SKM-1 treated with dmso at 0.1 percent for 144 hours (cell line): Measurements from ENCODE around the gene DLK2.
A peak's percentile ranks its signal among the peaks of the same experiment; 100 is the strongest.
"Not testable (repeated sequence)": the region's sequence is repeated elsewhere in the genome, so short reads cannot be mapped to it uniquely, and the experiment has no call there.

ENCODE experiments used
- DNase-seq: peaks from one replicate; lab custom pipeline; 2025; ENCODE audit not compliant: unreplicated experiment; lab: John Stamatoyannopoulos, UW

The DLK2 gene

GRCh38 chr6:43481591-43482236 is 26.4 kb upstream of the DLK2 start:
- DNase-seq = no peak

DNA sequence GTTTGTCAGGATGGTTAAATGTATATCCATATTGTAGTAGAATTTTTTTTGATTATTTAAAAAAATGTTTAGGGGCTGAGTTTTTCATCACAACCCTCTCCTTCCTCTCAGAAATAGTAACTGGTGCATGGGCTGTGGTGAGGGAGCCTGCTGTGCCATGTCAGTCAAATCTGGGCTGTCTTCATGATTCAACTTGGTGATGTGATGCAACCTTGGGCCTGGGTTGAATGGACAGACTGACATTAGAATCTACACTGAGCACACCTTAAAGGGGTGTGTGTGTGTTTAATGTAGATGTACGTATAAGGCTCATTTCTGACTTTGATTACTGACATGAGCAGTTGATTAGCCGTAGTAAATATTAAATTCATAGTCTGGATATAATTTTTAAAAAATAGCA is 25.7 kb upstream of the DLK2 start:
- DNase-seq = no peak

- DNase-seq = no peak
These were observed 22.6 kb upstream of the DLK2 start for GRCh38 chr6:43478008-43478372.

- DNase-seq = peak; percentile 73
These were observed 22.1 kb upstream of the DLK2 start, which contains the start of gene TJAP1 for GRCh38 chr6:43477235-43478007. Gene TJAP1, plus strand, starts transcription at chr6:43477570. Its CDS starts 21,432 bp downstream, at chr6:43499002.

GRCh38 chr6:43476746-43477145 is 21.4 kb upstream of the DLK2 start:
- DNase-seq = no peak

- DNase-seq = no peak
These were observed 20.2 kb upstream of the DLK2 start for GRCh38 chr6:43475516-43475915.

GRCh38 chr6:43472515-43472914 is 17.2 kb upstream of the DLK2 start:
- DNase-seq = no peak

- DNase-seq = no peak
These were observed 16.1 kb upstream of the DLK2 start for GRCh38 chr6:43471399-43471798.

GRCh38 chr6:43469947-43470346 is 14.6 kb upstream of the DLK2 start:
- DNase-seq = no peak

DNA sequence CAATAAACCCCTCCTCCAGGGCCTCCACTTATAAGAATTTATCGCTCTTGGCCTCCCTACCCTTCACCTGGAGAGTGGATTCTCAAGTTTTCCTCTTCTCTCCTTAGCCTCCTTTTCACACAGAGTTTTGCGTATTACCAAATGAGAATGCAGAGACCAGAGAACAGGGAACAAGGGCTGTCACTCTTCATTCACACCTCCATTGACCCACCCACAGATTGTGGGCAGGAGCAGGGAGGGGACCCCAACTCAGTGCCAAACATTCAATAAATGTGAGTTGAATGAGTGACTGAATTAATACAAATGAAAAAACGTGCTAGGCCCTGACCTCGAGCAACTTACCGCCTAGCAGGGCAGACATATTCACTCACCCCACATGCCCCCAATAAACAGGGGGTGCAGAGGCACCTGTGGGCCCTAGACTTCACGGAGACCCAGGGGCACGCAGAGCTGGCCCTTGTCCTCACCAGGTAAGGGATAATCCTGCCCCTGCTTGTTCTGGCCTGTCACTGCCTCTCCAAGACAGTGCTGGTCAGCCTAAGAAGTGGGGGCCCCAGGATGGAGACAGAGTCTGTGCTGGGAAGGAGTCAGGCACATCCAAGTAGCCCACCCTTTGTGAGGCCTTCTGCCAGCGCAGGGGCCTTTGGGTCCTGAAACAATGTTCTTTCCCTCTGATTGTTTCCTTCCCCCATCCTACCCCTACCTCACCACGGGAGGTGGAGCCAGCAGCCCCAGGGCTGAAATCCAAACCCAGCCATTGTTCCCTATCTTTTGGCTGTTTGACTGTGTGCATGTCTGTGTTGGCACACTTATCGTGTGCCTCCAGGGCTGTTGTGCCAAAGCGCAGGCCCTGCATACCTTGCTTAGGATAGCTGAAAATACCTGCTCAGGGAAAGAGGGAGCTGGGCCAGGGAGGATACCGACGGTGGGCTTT is 13.7 kb upstream of the DLK2 start:
- DNase-seq = no peak

- DNase-seq = no peak
These were observed 12.9 kb upstream of the DLK2 start for GRCh38 chr6:43468240-43468639.

DNA sequence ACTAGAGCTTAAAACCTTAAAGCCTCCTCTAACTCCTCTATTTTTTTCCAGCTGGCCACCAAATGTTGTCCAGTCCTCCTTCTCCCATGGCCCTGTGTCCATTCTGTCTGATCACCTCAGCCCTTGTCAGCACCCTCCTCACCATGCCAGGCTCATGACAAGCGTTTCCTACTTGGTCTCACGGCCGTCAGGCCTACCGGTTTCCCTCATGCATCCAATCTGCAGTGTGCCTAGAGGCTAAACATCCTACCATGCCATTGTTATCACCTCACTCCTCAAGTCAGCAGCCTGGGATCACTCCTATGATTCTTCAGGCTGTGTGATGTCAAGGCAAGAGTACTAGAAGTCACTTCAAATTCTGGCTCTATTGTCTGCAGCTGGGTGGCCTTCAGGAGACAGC is 12.4 kb upstream of the DLK2 start:
- no peak for DNase-seq

GRCh38 chr6:43467265-43467664 is 11.9 kb upstream of the DLK2 start:
- DNase-seq = not testable (repeated sequence)

GRCh38 chr6:43465948-43466347 is 10.6 kb upstream of the DLK2 start:
- DNase-seq = no peak

DNA sequence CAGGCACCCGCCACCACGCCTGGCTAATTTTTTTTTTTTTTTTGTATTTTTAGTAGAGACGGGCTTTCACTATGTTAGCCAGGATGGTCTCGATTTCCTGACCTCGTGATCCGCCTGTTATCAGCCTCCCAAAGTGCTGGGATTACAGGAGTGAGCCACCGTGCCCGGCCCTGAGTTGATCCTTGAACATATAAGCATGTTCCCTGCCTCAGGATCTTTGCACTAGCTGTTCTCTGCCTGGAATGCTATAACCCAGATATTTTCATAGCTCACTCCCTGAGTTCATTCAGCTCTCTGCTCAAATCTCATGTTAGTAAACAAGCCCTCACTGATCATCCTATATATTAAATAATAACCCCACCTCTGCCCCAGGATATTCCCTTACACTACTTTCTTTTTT is 9.0 kb upstream of the DLK2 start:
- no peak for DNase-seq

DNA sequence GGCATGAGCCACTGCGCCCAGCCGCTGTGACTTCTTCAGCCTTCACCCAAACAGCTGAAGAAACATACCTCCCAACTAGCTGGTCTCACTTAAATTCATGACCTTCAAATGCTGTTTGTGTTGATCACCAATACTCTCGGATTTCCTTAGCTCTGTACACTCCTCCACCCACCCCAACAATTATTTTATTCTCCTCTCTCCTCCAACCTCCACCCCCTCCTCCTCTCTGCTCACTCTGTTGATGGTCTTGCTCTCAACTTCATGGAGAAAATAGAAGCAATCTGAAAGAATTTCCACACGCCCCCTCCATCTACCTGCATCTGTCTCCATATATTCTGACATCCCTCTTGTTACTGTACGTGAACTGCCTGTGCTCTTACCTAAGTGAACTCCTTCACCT is 6.6 kb upstream of the DLK2 start:
- no peak for DNase-seq

GRCh38 chr6:43460032-43460431 is 4.7 kb upstream of the DLK2 start:
- DNase-seq = no peak

DNA sequence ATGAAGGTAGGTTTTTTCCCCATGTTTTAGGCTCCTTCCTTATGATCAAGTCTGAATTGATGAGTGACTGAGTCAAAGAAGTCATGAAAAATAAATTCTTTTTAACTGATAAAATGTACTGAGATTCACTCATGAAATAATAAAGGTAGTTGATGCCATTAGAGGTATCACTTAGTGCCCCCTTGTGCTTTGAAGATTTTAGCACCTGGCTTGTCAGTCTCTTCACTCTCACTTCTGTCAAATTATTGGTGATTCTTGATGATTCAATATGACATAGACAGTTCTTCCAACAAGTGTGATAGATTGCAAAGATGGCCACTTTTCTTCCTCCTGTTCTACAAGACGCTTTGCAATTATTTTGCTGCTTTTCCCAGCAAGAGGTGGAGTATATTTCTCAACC is 4.2 kb upstream of the DLK2 start:
- no peak for DNase-seq

DNA sequence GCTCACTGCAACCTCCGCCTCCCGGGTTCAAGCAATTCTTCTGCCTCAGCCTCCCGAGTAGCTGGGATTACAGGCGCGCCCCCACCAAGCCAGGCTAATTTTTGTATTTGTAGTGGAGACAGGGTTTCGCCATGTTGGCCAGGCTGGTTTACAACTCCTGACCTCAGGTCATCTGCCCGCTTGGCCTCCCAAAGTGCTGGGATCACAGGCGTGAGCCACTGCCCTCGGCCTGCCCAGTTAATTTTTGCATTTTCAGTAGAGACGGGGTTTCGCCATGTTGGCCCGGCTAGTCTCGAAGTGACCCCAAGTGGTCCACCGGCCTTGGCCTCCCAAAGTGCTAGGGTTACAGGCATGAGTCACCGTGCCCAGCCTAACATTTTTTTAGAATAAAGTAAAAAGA is 2.8 kb upstream of the DLK2 start:
- not testable (repeated sequence) for DNase-seq

GRCh38 chr6:43457643-43458042 is 2.3 kb upstream of the DLK2 start:
- no peak for DNase-seq

- no peak for DNase-seq
These were observed 435 bp downstream of the DLK2 start for GRCh38 chr6:43454696-43455530.
